NCI-H82 treated with DMSO at 0.1 percent for 48 hours (cell line): ENCODE results near the gene WIPF3.
"Not testable (repeated sequence)": the region's sequence is repeated elsewhere in the genome, so short reads cannot be mapped to it uniquely, and the experiment has no call there.

Source experiments
- DNase-seq: peaks from one replicate; lab custom pipeline; 2025; ENCODE audit not compliant: unreplicated experiment; lab: John Stamatoyannopoulos, UW

The WIPF3 gene

GRCh38 chr7:29946428-29947186 lies 140.3 kb downstream of the WIPF3 start:
- DNase-seq: no peak

GRCh38 chr7:29948587-29948986 lies 142.3 kb downstream of the WIPF3 start:
- DNase-seq: no peak

GRCh38 chr7:29950480-29950879 lies 144.2 kb downstream of the WIPF3 start:
- DNase-seq: no peak

GRCh38 chr7:29951206-29951605 lies 144.9 kb downstream of the WIPF3 start:
- no peak for DNase-seq

DNA sequence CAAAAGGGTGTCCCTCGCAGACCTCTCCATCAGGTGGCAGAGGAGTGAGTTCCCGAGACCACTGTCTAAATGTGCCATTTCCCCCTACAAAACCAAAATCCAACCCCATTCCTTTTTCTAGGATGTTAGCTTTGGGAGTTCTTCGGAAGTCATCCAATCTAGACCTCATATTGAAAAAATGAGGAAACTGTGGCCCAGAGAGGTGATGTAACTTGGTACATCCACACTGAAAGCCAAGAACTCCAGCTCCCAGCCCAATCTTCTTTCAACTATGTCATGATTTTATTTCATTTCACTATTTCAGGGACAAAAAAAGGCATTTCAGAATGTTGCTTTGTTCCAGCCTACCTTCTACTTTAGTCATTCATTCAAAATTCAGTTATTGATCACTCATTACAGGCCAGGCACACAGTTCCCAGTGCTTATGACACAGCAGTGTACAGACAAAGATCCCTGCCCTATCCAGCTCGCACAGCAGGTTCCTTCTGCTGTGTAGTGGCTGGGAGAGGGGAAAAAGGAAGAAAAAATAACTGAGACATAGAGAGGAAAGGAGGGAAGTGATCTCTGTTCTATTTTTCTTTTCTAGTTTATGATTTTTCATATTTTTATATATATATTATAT lies 147.5 kb downstream of the WIPF3 start:
- DNase-seq: no peak

DNA sequence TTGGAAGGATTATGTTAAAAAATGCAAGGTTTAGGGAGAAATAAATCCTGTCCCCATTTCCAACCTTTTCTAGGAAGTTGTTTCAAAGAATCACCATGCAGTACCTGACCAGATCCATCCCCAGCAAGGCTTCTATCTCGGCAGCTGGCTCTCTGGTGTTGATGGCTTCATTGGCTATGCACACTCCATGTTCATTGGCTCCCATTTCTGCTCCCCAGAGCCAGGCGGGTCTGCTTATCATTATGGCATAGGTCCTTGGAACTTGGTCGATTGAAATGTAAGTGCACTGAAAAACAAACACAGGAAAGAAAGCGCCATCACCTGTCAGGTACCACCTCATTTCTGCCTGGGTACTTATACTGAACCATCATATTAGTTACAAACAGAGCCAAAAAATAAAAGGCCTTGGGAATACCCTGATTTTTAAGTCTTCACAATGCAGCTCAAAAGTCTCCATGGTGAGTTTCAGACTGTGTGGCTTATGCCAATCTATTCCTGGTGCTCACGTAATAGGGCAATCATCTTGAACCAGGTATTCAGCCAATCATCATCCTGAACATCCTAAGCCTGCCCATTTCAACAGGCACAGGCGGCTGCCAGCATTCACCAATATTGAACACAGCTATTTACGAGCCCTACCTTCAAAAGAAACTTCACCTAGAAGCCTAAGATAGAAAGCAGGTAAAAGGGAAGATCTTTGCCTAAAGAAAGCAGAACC lies 148.9 kb downstream of the WIPF3 start:
- no peak for DNase-seq

DNA sequence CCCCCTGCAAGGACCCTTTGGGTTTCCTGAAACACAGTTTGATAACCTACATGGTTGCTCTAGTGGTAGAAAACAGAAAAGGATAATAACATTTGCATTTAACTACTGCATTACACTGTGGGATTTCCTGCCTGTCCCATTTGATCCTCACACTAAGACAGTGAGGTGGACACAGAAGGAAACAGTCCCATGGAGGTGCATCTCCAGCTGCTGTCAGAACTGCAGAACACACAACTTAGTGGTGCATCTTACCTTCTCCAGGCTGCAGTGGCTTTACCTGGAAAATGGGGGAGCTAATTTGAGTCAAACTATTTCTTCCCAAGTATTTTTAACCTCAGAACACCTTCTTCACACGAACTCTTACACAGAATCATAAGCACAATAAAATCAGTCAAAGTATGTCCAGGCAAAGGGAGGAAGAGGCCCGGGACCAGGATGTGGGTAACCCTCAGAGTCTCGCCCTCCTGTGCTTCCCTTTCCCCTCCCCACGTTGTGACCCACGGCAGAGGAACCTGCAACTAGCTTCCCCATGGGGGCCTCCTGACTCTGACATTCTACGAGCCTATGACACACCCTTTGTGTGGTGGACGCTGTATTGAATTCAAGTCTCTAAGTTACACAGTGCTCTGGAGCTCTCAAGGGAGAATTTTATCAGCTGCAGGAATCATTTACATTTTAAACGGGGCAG lies 149.6 kb downstream of the WIPF3 start:
- no peak for DNase-seq

DNA sequence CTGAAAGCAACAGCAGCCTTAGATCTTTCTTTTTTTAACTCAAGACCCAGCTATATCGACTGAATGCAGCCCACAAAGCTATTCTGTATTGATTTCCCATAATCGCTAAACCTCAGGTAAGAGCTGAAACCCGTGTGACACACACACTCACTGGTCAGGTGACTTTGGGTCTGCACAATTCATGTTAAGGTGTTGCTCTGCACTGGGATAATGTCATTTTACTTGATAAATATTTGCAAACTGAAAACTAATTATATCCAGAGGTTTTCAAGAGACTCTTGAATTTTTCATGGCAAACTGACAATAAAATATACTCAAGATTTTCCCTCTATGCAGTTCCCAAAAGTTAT lies 150.2 kb downstream of the WIPF3 start:
- DNase-seq: no peak

DNA sequence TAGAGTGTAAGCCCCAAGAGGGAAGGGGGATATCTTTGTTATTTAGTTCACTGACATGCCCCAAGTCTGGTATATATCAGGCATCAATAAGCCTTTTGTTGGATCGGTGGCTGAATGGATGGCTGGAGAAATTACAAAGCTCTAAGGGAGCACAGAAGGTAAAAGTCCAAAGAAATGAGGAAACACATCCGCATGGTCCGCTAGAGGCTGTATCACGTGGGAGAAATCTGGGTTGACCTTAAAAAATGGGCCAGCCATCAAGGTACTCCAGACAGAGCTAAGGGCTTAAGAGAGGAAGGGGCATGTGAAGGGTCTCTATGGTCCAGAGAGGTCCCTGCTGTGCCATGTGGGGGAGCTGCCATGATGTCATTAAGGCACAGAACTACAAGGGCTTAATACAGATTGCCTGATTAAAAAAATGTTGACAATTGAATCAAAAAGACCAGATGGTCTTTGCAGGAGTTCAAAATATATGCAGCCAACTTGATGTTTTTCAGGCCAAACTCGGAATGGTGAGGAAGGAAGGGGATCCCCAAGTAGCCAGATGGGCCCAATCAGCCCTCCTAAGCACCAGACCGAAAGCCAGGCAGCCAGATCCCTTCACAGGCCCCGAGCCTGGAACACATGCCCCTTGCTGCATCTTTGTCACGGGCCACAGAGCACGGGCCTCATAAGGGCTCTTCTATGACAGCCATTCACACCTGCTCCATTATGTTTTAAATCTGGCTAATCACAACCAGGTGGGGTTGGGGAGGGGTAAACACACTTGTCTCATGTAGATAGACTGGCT lies 151.4 kb downstream of the WIPF3 start:
- DNase-seq: peak; percentile 34

GRCh38 chr7:29958667-29959358 lies 152.5 kb downstream of the WIPF3 start:
- no peak for DNase-seq

DNA sequence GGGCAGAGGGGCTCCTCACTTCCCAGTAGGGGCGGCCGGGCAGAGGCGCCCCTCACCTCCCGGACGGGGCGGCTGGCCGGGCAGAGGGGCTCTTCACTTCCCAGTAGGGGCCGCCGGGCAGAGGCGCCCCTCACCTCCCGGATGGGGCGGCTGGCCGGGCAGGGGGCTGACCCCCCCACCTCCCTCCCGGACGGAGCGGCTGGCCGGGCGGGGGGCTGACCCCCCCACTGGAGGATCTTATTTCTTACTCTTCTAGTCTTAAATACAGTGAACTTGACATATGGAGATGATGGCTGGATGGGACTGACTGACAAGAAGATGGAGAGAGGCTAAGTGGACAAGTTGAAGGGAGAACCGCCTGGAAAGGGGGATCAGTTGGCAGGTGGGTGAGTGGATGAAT lies 155.3 kb downstream of the WIPF3 start:
- DNase-seq: not testable (repeated sequence)

DNA sequence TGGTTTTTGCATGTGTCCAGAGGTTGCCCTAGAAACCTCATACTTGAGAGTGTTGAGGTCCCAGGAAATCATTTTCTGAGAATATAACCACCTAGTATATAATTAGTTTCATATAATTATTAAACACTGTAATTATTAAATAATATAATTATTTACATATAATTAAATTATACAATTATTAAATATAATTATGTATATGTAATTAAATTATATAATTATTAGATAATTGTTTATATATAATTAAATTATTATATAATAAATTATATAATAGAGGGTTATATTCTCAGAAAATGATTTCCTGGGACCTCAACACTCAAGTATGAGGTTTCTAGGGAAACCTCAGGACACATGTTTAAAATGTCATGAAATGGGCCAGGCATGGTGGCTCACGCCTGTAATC lies 155.7 kb downstream of the WIPF3 start:
- no peak for DNase-seq

GRCh38 chr7:29965030-29965429 lies 158.7 kb downstream of the WIPF3 start:
- DNase-seq: no peak
